ENCODE measurements around the gene RNF181.

- TF ChIP-seq CTCF (IDR thresholded peaks at IDR 0.05) (no peak), EP300 (IDR thresholded peaks at IDR 0.05) (no peak)
Observed at GRCh38 chr2:85644909-85645308, 49.4 kb downstream of the RNF181 start.
